Raji (cell line): Measurements from ENCODE around the gene CNNM4.

Source experiments
- POLR2A ChIP-seq: IDR thresholded peaks from 2 replicates; pipeline ENCODE4 v1.6.1; 2011; ENCODE audit warnings: low read depth, low read length, control low read depth; ENCODE audit not compliant: insufficient read depth

The CNNM4 gene

DNA sequence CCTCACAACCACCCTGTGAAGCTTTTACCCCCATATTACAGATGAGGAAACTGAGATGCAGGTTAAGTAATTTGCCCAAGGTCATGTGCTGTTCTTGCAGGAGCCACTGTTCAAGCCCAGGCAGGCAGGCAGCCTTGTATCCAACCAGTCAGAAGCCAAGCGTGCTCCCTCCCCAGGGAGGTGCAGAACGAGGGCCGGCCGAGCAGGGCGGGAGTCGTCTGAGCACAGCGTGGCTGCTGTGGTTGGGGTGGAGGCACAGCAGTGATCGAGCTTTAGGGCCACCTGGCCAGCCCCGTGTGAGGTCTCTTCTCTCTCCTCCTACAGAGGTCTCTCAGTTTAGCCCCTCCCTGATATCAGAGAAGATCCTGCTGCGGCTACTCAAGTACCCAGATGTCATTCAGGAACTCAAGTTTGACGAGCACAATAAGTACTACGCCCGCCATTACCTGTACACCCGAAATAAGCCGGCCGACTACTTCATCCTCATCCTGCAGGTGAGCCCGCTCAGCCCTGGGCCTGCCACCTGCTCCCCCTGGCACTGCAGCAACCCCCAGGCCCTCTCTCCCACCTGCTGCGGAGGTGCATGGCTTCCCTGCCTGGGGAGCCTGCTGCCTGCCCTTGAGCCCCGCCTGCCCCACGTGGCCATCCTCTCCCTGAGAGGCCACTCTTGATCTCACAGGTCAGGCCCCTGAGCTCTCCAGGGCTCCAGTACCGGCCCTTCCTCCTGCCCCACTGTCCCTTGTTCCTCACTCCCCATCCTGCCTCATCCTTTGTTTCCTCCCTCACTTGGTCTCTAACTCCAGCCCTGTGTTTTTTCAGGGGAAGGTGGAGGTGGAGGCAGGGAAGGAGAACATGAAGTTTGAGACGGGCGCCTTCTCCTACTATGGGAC, 38.3 kb downstream of the CNNM4 start:
- TF ChIP-seq POLR2A: no peak

DNA sequence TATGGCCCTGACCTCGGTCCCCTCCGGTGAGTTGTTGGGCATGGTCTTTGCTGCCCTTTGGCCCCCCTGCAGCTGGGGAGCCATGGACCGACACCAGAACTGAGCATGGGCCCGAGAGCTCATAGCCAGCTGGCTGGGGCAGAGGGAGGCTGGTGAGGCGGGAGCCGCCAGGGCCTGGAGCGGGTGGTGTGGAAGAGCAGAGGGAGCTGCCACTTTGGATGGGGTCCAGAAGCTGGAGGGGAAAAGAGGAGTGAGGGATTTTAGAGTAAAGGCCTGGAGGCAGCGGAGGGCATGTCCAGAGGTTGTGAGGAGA, 38.9 kb downstream of the CNNM4 start:
- TF ChIP-seq POLR2A: no peak

DNA sequence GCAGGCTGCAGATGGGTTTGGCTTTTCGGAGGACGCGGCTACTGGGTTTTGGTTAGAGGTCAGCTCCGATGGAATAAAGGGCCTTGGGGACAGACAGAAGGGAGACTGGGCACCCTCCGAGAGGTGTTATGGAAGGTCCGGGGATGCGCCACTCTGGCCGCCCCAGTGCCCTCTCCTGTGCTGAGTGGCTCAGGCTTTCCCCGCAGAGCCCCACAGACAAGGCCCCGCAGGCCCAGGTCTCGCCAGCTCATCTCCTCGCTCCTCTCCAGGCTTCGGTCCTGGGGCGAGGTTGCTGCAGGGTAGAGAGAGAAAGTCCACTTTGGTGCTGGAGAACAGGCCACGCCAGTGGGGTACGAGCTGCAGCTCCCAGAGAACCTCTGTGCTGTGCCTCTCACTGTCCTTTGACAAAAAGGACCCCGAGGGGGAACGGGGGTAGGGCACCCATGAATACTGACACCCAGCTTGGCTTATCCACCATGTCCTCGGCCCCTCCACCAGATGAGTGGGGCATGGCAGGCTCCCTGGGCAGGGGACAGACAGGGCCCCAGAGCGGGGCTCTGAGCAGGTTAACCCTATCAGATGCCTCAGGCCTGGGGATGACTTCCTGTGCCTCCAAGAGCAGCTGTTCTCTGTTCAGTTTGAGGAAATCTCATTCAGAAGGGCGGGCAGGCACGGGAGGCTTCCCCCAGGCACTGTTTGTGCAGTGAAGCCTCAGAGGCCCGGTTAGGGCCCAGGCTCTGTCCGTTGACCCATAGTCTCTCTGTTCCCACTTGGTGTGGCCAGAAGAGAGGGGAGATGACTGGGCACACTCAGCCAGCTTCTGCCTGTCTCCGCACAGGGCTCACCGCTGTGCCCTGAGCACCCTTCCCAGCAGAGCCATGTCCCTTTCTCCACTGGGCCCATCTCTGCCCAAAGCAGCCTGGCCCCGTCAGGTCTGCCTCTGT, 39.6 kb downstream of the CNNM4 start:
- no peak for TF ChIP-seq POLR2A

DNA sequence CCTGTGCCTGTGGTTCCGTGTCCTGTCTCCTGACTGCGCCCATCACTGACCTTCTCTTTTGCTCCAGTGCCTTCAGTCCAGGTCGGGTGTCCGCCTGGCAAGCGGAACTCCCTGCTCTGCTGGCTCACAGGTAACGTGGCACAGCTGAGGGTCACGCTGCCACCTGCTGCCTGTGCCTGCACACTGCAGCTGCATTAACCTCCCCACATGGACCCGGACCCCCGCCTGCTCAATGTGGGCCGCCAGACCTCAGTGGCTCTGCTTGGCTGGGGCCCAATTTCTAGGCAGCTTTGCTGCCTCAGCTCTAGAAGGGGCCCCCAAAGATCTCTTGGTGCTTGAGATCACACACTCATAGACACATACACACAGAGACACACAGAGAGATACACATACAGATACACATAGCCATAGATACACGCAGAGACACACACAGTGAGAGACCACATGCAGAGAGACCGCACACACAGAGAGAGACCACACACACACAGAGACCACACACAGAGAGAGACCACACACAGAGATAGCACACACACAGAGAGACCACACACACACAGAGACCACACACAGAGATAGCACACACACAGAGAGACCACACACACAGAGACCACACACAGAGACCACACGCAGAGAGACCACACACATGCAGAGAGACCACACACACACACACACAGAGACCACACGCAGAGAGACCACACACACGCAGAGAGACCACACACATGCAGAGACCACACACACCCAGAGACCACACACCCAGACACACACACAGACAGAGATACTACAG, 40.5 kb downstream of the CNNM4 start:
- no peak for TF ChIP-seq POLR2A

DNA sequence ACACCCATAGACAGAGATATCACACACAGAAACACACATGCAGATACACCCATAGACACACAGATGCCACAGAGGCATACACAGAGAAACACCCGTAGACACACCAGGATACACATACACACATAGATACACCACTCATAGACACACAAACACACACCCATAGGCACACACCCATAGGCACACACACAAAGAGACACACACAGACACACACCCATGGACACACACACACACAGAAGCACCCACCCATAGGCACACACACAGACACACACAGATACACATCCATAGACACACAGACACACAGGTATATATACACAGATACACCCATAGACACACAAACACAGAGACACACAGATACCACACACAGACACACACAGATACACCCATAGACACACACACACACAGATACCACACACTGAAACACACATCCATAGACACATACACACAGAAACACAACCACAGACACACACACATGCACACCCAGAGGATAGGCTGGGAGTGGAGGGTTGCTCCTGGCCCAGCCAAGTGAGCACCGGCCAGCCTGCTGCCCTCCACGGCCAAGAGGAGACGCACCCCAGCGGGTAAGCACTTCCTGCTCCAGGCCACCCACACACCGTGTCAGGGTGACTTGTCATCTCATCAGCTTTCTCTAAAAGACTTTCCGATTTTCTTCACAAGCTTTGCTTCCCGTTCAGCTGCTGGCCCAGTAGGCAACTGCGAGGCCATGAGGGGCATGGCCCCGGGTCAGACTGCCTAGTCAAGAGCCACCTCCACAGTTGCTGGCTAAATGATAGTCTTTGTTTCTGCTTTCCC, 41.3 kb downstream of the CNNM4 start:
- TF ChIP-seq POLR2A: no peak

DNA sequence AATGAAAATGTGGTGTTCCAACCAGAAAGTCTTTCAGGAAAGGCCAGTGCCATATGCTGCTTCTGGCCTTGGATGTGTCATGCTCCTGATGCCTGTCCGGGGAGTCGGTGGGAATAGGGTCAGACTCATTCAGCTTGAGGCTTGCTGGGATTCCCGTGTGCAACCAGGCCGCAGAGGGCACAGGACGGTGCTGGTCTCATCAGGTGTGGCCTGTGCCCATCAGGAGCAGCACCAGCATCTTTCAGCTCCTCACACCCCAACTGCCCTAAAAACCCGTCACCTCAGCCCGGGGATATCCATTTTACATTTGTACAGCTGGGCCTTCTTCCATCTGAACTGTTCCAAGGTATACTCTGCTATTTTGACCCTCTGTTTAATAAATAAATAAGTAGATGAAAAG, 42.0 kb downstream of the CNNM4 start:
- no peak for TF ChIP-seq POLR2A

DNA sequence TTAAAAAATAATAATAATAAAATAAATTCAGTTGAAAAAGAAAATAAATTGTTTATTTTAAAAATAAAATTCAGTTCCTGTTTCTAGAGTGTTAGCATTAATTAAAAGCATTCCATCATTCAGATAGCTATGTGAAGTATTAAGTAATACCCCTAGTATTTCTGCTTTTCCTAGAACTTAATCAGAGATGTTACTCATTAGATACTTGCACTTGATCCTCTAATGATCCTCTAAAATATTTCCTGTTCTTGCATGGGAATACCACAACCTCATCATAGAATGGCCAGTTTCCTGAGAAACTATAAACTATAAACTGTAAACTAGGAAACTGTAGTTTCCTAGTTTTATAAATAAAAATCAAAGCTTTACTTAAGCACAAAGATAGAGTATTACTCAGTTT, 44.3 kb downstream of the CNNM4 start:
- no peak for TF ChIP-seq POLR2A

DNA sequence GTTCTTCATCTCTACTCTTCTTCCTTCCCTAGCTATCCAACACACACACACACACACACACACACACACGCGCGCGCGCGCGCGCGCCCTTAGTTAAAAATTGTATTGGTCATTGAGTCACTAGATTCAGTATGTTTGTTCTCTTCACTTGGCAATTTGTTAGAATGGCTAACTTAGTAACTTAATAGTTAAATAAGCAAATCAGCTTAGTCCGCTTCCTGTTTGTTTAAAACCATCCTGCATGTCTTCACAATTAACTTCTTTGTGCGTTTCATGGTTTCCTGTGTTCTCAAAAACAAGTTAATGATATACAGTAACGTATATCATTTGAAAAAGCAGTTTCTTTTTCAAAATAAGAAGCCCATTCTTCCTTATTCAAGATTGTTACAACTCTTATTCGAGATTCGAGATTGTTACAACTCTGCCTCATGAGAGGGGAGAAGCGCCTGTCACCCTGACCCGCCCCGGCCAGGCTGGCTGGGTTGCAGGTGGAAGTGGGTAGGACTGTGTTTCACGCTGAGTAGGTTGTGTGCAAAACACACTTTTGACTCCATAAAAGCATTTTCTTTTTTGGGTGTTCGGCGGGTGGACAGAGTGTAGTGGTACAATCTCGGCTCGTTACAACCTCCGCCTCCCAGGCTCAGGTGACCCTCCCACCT, 45.9 kb downstream of the CNNM4 start:
- no peak for TF ChIP-seq POLR2A

DNA sequence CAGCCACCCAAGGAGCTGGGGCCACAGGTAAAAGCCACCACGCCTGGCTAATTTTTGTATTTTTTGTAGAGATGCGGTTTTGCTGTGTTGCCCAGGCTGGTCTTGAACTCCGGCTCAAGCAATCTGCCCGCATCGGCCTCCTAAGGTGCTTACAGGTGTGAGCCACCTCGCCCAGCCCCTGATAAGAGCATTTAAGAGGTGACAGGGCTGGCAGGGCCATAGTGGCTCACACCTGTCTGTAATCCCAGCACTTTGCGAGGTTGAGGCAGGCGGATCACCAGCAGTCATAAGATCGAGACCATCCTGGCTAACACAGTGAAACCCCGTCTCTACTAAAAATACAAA, 46.4 kb downstream of the CNNM4 start:
- no peak for TF ChIP-seq POLR2A

DNA sequence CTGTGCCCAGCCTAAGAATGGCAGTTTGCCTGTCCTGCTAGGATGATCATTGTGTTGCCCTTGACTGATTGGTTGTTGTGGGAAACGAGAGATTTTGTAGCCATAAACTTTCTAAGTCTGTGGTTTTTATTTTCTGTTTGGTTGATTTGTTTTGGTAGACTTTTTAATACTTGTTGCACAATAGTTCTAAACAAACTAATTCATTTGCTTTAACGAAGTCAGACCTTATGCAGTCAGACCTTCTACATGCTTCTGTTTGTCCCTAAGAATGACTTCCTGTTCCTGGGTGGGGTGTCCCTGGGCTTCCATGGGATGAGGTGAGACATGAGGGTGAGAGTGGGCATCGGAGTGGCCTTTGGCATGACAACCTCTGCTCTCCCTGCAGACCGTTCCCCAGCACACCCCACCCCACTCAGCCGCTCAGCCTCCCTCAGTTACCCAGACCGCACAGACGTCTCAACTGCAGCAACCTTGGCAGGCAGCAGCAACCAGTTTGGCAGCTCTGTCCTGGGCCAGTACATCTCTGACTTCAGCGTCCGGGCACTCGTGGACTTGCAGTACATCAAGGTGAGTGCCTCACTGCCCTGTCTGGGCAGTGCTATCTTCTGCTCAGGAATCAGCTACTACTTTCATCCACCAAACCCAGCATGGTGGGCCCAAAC, 47.6 kb downstream of the CNNM4 start:
- TF ChIP-seq POLR2A: no peak

DNA sequence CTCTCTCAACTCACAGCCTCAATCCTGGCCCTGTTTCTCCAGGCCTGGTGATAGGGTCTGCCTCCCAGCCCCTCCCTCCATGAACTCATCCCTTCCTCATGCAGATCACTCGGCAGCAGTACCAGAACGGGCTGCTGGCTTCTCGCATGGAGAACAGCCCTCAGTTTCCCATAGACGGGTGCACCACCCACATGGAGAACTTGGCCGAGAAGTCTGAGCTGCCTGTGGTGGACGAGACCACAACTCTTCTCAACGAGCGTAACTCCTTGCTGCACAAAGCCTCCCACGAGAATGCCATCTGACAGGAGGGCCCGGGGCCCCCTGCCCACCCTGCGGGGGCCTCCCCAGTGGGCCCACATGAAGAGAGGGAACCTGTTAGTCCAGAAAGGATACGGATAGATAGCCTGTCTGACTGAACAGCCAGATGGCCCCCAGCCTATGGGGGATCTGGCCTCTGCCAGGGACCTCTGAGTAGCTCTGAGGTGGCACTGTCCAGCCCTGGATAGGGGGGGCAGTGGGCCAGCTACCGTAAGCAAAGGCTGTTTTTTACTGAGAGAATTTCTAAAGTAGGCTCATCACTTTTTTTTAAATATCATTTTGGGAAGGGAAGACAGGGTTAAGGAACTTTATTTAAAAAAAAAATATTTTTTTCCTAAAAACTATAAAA, 48.6 kb downstream of the CNNM4 start:
- no peak for TF ChIP-seq POLR2A

DNA sequence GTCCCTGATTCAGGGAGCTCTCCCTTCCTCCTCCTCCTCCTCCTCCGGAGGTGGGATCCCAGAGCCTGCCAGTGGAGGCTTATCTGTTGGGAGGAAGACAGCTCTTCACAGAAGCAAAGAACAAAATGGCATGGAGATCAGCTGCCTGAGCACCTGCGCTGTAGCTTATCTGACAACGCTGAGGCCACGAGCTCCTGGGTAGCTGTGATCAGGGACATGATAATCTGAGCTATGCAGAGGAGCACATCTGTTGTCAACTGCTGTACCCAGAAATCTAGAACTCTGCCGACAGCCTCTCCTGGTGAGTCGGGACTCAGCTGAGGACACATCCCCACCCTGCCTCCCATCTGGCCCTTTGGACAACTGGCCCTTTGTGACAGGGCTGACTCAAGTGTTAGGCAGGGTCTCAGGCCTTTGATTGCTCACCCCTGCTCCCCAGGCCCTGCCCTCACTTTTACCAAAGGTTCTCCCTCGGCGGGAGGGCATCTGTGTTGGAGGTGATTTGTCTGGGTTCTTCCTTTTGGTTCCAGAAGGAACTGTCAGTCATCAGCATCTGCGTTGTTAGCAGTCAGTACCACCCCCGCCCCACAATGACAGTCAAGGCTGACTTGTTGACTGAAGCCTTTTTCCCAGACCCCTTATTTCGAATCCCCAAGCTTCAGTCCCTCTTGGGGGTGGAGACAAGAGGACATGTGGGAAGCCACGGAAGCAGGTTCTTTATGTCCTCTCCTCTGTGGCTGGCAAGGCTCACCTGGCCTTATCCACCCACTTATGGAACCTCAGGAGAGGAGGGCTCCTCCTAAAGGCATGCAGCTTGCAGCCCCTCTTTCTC, 49.5 kb downstream of the CNNM4 start:
- no peak for TF ChIP-seq POLR2A
